B cell (primary cell): ENCODE measurements around the gene TRMT112. TPM values are rescaled to one million over a fixed set of nuclear protein-coding genes. Genes with fewer than 3 reads are reported as not detected.

ENCODE experiments used
- ATAC-seq: fragments of 200-7000 bp; cut with Tn5 transposase; one replicate; pipeline ENCODE4 v1.10.0; 2021; ENCODE audit warnings: low read depth, mild to moderate bottlenecking, moderate number of reproducible peaks, moderate library complexity
- CTCF ChIA-PET: fragments of 350-600 bp; sonication (Branson Sonifier 250); formaldehyde crosslinking; loops from one replicate; lab custom pipeline; 2021; ENCODE audit warnings: antibody characterized with exemption, inconsistent platforms; lab: Charles Lee
- POLR2A ChIA-PET: fragments of 350-600 bp; sonication (Branson Sonifier 250); formaldehyde crosslinking; loops from one replicate; lab custom pipeline; 2021; ENCODE audit warnings: antibody characterized with exemption; lab: Charles Lee
- DNase-seq: peaks from one replicate; pipeline ENCODE4 v3.0.0; 2013
- H2AFZ ChIP-seq: 2 replicates; pipeline ENCODE4 v1.6.1; 2012; ENCODE audit warnings: mild to moderate bottlenecking, low read depth, low read length; ENCODE audit not compliant: insufficient read depth, poor library complexity, severe bottlenecking
- H3K27ac ChIP-seq, 2 donors: 1 replicate in 1 of 2; 2 replicates in 1 of 2; pipeline ENCODE4 v1.5.1; 2012 to 2013; ENCODE audit warnings: low read length in 2 of 2, mild to moderate bottlenecking in 2 of 2, moderate library complexity in 1 of 2
- H3K27me3 ChIP-seq, 4 experiments: fragments of 200-600 bp in 1 of 4; sonication (generic) in 1 of 4; replicated peaks in 1 of 4; 1 replicate in 2 of 4; 2 replicates in 2 of 4; pipeline versions ENCODE4 v1.6.1 to v1.7.0; 2013 to 2016; ENCODE audit warnings: low read length in 3 of 4, mild to moderate bottlenecking in 2 of 4, mixed read lengths in 1 of 4, moderate library complexity in 1 of 4; ENCODE audit not compliant: insufficient read depth in 4 of 4, control insufficient read depth in 3 of 4; ENCODE audit errors: control extremely low read depth in 1 of 4
- H3K36me3 ChIP-seq, 2 experiments: replicated peaks in 1 of 2; 1 replicate in 1 of 2; 2 replicates in 1 of 2; pipeline versions ENCODE4 v1.6.1 to v1.7.1; 2013; ENCODE audit warnings: low read length in 1 of 2; ENCODE audit not compliant: insufficient read depth in 2 of 2, control insufficient read depth in 1 of 2; ENCODE audit errors: control extremely low read depth in 1 of 2, extremely low read depth in 1 of 2
- H3K4me1 ChIP-seq, 2 donors: fragments of 200-600 bp in 1 of 2; sonication (generic) in 1 of 2; 1 replicate in 1 of 2; 2 replicates in 1 of 2; pipeline versions ENCODE4 v1.5.1 to v1.6.1; 2013 to 2017; ENCODE audit warnings: low read length in 2 of 2; ENCODE audit not compliant: control insufficient read depth in 2 of 2, insufficient read depth in 2 of 2
- H3K4me2 ChIP-seq: replicated peaks from 2 replicates; pipeline ENCODE3; 2012; ENCODE audit warnings: mild to moderate bottlenecking, low read depth, low read length; ENCODE audit not compliant: poor library complexity, severe bottlenecking
- H3K4me3 ChIP-seq, 5 experiments: fragments of 200-600 bp in 1 of 5; sonication (generic) in 1 of 5; 1 replicate in 3 of 5; 2 replicates in 2 of 5; pipeline versions ENCODE4 v1.5.1 to v1.7.0; 2011 to 2016; ENCODE audit warnings: low read length in 4 of 5, mild to moderate bottlenecking in 4 of 5, low read depth in 2 of 5, control low read depth in 1 of 5, moderate library complexity in 1 of 5; ENCODE audit not compliant: insufficient read depth in 1 of 5; ENCODE audit errors: control extremely low read depth in 1 of 5, extremely low read depth in 1 of 5
- H3K79me2 ChIP-seq: fragments of 200-600 bp; sonication (generic); one replicate; pipeline ENCODE4 v1.6.0; 2016; ENCODE audit warnings: low read length; ENCODE audit not compliant: control insufficient read depth, insufficient read depth
- H3K9ac ChIP-seq: fragments of 200-600 bp; sonication (generic); 2 replicates; pipeline ENCODE4 v1.6.1; 2017; ENCODE audit warnings: mild to moderate bottlenecking, low read length, moderate library complexity
- H3K9me3 ChIP-seq, 3 donors: one replicate each; pipeline versions ENCODE4 v1.6.1 to v1.7.1; 2013; ENCODE audit warnings: low read length in 2 of 3; ENCODE audit not compliant: control insufficient read depth in 2 of 3, insufficient read depth in 1 of 3; ENCODE audit errors: control extremely low read depth in 1 of 3
- H4K20me1 ChIP-seq: 2 replicates; pipeline ENCODE4 v1.6.0; 2012; ENCODE audit warnings: mild to moderate bottlenecking, low read length; ENCODE audit not compliant: insufficient read depth, control insufficient read depth, poor library complexity, severe bottlenecking
- H3K27ac Mint-ChIP-seq: one replicate; pipeline ENCODE4 v1.8.0; 2021; ENCODE audit warnings: mixed read lengths
- H3K27me3 Mint-ChIP-seq: one replicate; pipeline ENCODE4 v1.8.0; 2021; ENCODE audit warnings: mixed read lengths
- H3K4me1 Mint-ChIP-seq: one replicate; pipeline ENCODE4 v1.8.0; 2021; ENCODE audit warnings: mixed read lengths
- H3K4me3 Mint-ChIP-seq: one replicate; pipeline ENCODE4 v1.8.0; 2021; ENCODE audit warnings: mixed read lengths
- H3K9me3 Mint-ChIP-seq: one replicate; pipeline ENCODE4 v1.8.0; 2022; ENCODE audit warnings: mixed read lengths; ENCODE audit not compliant: insufficient read depth
- CTCF ChIP-seq: fragments of 200-600 bp; IDR thresholded peaks from one replicate; pipeline ENCODE4 v1.8.0; 2022; ENCODE audit warnings: antibody characterized with exemption, mild to moderate bottlenecking
- EZH2 ChIP-seq: IDR thresholded peaks from 2 replicates; pipeline ENCODE4 v1.6.1; 2012; ENCODE audit warnings: borderline replicate concordance, low read depth, mild to moderate bottlenecking, moderate library complexity, low read length; ENCODE audit not compliant: insufficient read depth, poor library complexity, severe bottlenecking
- WGBS: methylation state at CpG from one replicate; pipeline ENCODE4 v1.1.5; 2013; ENCODE audit warnings: missing lambda C conversion rate; ENCODE audit not compliant: insufficient coverage; 5-methylcytosine and 5-hydroxymethylcytosine counted together
- intact Hi-C: fragments of 100-400 bp; cut with micrococcal nuclease; formaldehyde crosslinking; loops from one replicate; pipeline ENCODE4 v1.10.0; 2022
- polyA plus RNA-seq: library from polyadenylated mRNA; depleted of rRNA; stranded (reverse); fragments of >200 nt; gene quantifications from 2 replicates; pipeline ENCODE4 v1.2.3, GENCODE V29; 2012
- total RNA-seq, 2 donors: library from RNA; stranded (reverse); fragments of 120-200 nt in 1 of 2; gene quantifications; 1 replicate in 1 of 2; 2 replicates in 1 of 2; pipeline versions ENCODE4 v1.2.3 to v1.2.4, GENCODE V29; 2013 to 2022

The TRMT112 gene
- total and polyA plus RNA-seq, 2 donors (not counting 1 experiment from before 2014, with no cell fraction given): 133 to 231 TPM

GRCh38 chr11:64298966-64299846 is 18.2 kb downstream of the TRMT112 start:
- ATAC-seq: no peak
- CTCF ChIA-PET: interaction anchor here (0.8 to 1.0 kb wide), 2 partner anchors 30 to 94 kb away, joined by 3 to 6 read pairs; no protein-coding TSS in a partner anchor

More at GRCh38 chr11:64298966-64299846, 18.2 kb downstream of the TRMT112 start:
- Histone ChIP-seq H3K9me3 (peaks cover 0 to 31% (median 0%) of the 10 kb centered on the region in 3 donors), H3K79me2 (no peaks in the 10 kb centered on the region), H4K20me1 (peaks cover 16% of the 10 kb centered on the region), H3K9ac (peak overlapping the region; percentile 48), H3K27me3 (peaks cover 0 to 84% (median 54%) of the 10 kb centered on the region in 4 experiments), H3K36me3 (no peaks in the 10 kb centered on the region), H3K4me2 (peak overlapping the region; percentile 85), H2AFZ (peak overlapping the region; percentile 33), H3K27ac (no peak overlapping the region), H3K4me1 (peaks cover 34 to 43% of the 10 kb centered on the region in 2 donors), H3K4me3 (peak overlapping the region in 1 of 5 experiments; percentile 52)
- Mint-ChIP-seq H3K9me3 (no peaks in the 10 kb centered on the region), H3K4me1 (peaks cover 27% of the 10 kb centered on the region), H3K27me3 (peaks cover 50% of the 10 kb centered on the region), H3K27ac (no peak overlapping the region), H3K4me3 (peak overlapping the region; percentile 87)
- WGBS: 4% methylated on average over 56 of the region's 60 CpGs
- POLR2A ChIA-PET: interaction anchor here (0.7 kb wide), 1 partner anchor 268 kb away, joined by 9 read pairs; no protein-coding TSS in a partner anchor
- peak; percentile 94 for TF ChIP-seq EZH2
- no peak for TF ChIP-seq CTCF
- peak; percentile 64 for DNase-seq
- intact Hi-C loops: no loop called here
